A673 (cell line): Measurements from ENCODE around the gene THADA. TPM values are rescaled to one million over a fixed set of nuclear protein-coding genes. Genes with fewer than 3 reads are reported as not detected.

Source experiments
- BruUV-seq: library from RNA; stranded (reverse); fragments of 400-500 nt; replicated peaks from 2 replicates; lab custom pipeline; 2021; lab: Mats Ljungman, UMichigan
- CTCF ChIA-PET: fragments of 300-600 bp; sonication (Branson Sonifier 250); formaldehyde crosslinking; loops from one replicate; lab custom pipeline; 2022; ENCODE audit warnings: antibody characterized with exemption; lab: Charles Lee
- POLR2A ChIA-PET: fragments of 300-600 bp; sonication (Branson Sonifier 250); formaldehyde crosslinking; loops from one replicate; lab custom pipeline; 2022; ENCODE audit warnings: antibody characterized with exemption; ENCODE audit not compliant: low non-redundant PET; lab: Charles Lee
- DNase-seq: peaks from one replicate; pipeline ENCODE4 v3.0.0-alpha.2; 2015; ENCODE audit warnings: low spot score
- H3K27ac ChIP-seq: fragments of 200-600 bp; sonication (generic); 2 replicates; pipeline ENCODE4 v1.5.1; 2016; ENCODE audit warnings: mixed run types, low read depth, mild to moderate bottlenecking, mixed read lengths, antibody characterized with exemption, low read length; ENCODE audit not compliant: poor library complexity, severe bottlenecking
- H3K27me3 ChIP-seq: fragments of 200-600 bp; sonication (generic); replicated peaks from 2 replicates; pipeline ENCODE4 v1.6.1; 2017; ENCODE audit warnings: mixed run types, low read depth, mild to moderate bottlenecking, mixed read lengths, antibody characterized with exemption, low read length; ENCODE audit not compliant: insufficient read depth, poor library complexity
- H3K36me3 ChIP-seq: fragments of 200-600 bp; sonication (generic); 2 replicates; pipeline ENCODE4 v1.6.1; 2016; ENCODE audit warnings: mixed run types, mild to moderate bottlenecking, mixed read lengths, antibody characterized with exemption, low read length; ENCODE audit not compliant: insufficient read depth, poor library complexity, severe bottlenecking
- H3K4me1 ChIP-seq: fragments of 200-600 bp; sonication (generic); 2 replicates; pipeline ENCODE4 v1.6.1; 2017; ENCODE audit warnings: mixed run types, mild to moderate bottlenecking, mixed read lengths, antibody characterized with exemption, low read length; ENCODE audit not compliant: insufficient read depth, poor library complexity, severe bottlenecking
- H3K4me3 ChIP-seq: fragments of 200-600 bp; sonication (generic); 2 replicates; pipeline ENCODE4 v1.5.1; 2016; ENCODE audit warnings: low read depth, mixed run types, mild to moderate bottlenecking, mixed read lengths, low read length; ENCODE audit not compliant: poor library complexity, severe bottlenecking
- H3K9me3 ChIP-seq: fragments of 200-600 bp; sonication (generic); 2 replicates; pipeline ENCODE4 v1.6.1; 2016; ENCODE audit warnings: mixed run types, low read depth, mild to moderate bottlenecking, mixed read lengths, antibody characterized with exemption, low read length; ENCODE audit not compliant: poor library complexity, severe bottlenecking
- EZH2 ChIP-seq: fragments of 200-600 bp; sonication (generic); IDR thresholded peaks from 2 replicates; pipeline ENCODE4 v1.6.1; 2017; ENCODE audit warnings: borderline replicate concordance, low read depth, mild to moderate bottlenecking, mixed read lengths, antibody characterized with exemption, low read length; ENCODE audit not compliant: poor library complexity, severe bottlenecking
- intact Hi-C: fragments of 100-400 bp; cut with micrococcal nuclease; formaldehyde crosslinking; loops from one replicate; pipeline ENCODE4 v1.10.0; 2022; ENCODE audit not compliant: unreplicated experiment
- total RNA-seq: library from RNA; stranded (reverse); gene quantifications from 2 replicates; pipeline ENCODE4 v1.2.3, GENCODE V29; 2021
- TF ChIP-seq, protein P1 (sequence below): fragments of 300-800, 200-600 bp; sonication (generic); conservative IDR thresholded peaks from 2 replicates; pipeline ENCODE4 v1.5.1; 2017; ENCODE audit warnings: low read depth, mild to moderate bottlenecking, antibody characterized with exemption, low read length, moderate library complexity, mixed read lengths

Gene THADA
- total RNA-seq, 1 experiment from 2014 or later: 39.7 TPM

DNA sequence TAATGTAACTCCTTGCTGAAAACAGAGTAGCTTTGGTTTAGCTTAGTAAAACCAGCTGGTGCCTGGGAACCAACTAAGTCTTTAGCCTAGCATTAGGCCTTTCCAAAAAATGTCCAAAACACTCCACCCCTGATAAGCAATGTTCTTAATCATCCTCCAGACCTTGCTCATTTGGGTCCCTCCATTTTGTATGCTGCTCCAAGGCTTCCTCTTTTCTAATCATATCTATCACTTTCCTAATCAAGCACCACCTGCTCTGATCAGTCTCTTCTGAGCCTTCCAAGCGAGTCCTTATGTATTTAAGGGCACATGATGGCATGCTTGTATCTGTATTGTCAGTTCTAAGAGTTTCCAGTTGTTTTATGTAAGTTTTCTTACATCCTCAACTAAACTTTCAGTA lies 23.6 kb downstream of the THADA start:
- no peaks in the 10 kb centered on the region for H3K27me3 ChIP-seq
- peaks cover 61% of the 10 kb centered on the region for H3K36me3 ChIP-seq
- H3K9me3 ChIP-seq: no peaks in the 10 kb centered on the region
- ChIA-PET CTCF (no interaction called here), POLR2A (no interaction called here)
- DNase-seq: no peak
- no peak overlapping the region for H3K4me3 ChIP-seq
- H3K4me1 ChIP-seq: no peaks in the 10 kb centered on the region
- no peak for TF ChIP-seq EZH2
- TF ChIP-seq, protein P1, sequence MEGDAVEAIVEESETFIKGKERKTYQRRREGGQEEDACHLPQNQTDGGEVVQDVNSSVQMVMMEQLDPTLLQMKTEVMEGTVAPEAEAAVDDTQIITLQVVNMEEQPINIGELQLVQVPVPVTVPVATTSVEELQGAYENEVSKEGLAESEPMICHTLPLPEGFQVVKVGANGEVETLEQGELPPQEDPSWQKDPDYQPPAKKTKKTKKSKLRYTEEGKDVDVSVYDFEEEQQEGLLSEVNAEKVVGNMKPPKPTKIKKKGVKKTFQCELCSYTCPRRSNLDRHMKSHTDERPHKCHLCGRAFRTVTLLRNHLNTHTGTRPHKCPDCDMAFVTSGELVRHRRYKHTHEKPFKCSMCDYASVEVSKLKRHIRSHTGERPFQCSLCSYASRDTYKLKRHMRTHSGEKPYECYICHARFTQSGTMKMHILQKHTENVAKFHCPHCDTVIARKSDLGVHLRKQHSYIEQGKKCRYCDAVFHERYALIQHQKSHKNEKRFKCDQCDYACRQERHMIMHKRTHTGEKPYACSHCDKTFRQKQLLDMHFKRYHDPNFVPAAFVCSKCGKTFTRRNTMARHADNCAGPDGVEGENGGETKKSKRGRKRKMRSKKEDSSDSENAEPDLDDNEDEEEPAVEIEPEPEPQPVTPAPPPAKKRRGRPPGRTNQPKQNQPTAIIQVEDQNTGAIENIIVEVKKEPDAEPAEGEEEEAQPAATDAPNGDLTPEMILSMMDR: no peak
- intact Hi-C loops: no loop called here
- no peak overlapping the region for H3K27ac ChIP-seq
- BruUV-seq: no TSS peak

DNA sequence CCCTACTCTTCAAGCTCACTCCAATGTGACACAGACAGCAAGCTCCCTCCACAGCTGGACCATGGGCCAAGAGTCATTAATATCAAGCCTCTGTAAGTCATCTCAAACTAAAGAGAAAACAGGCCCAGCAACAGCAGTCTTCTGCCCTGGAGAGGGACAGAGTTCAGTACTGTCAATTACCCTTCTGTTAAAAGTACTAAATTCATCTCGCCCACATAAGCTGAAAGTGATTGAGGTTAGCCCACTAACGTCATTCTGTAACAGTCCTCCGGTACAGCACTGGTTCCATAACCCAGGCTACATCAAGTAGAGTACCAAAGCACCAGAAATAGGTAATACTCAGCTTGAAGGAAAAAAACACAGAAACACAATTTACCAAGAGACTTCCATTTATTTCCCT lies 25.9 kb downstream of the THADA start:
- ChIA-PET POLR2A (no interaction called here), CTCF (no interaction called here)
- peaks cover 43% of the 10 kb centered on the region for H3K36me3 ChIP-seq

DNA sequence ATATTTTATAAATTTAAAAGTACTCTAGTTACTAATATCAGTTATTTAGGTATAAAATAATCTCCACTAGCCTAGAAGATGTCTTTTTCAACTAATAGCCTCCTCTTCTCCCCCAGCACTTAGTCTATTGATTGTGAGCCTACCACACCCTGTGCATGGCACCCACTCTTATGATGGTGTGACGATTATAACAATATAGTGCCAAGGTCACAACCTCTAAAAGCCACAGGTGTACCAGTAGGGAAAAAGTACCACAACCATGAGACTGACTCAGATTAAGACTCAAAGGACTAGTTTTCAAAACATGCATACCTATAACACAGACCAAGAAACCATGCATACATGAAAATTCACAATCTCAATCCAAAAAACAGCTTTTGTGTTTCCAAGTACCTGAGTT lies 27.6 kb downstream of the THADA start:
- no peak overlapping the region for H3K4me3 ChIP-seq

More for the DNA sequence above, 25.9 kb downstream of the THADA start:
- Histone ChIP-seq H3K9me3 (no peaks in the 10 kb centered on the region), H3K27me3 (no peaks in the 10 kb centered on the region), H3K27ac (no peak overlapping the region), H3K4me3 (no peak overlapping the region), H3K4me1 (no peaks in the 10 kb centered on the region)
- BruUV-seq: no TSS peak
- intact Hi-C loops: no loop called here
- TF ChIP-seq EZH2: no peak
- DNase-seq: no peak

DNA sequence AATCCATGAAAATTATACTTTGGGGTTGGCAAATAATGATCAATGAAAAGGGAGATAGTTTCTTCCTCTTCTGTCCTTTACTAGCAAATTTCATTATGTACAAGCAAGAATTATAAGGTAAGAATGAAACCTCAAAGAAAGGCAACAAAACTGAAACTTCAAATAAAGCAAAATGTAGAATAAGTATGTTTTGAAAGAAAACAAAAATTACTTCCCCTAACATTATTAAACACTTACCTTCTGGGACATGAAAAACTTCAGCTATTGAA lies 29.4 kb downstream of the THADA start:
- no peak for DNase-seq
- Histone ChIP-seq H3K4me3 (no peak overlapping the region), H3K4me1 (no peaks in the 10 kb centered on the region), H3K36me3 (peaks cover 21% of the 10 kb centered on the region), H3K27ac (no peak overlapping the region), H3K27me3 (no peaks in the 10 kb centered on the region), H3K9me3 (no peaks in the 10 kb centered on the region)
- ChIA-PET POLR2A (no interaction called here), CTCF (no interaction called here)
- intact Hi-C loops: no loop called here
- no TSS peak for BruUV-seq
- TF ChIP-seq, protein P1: no peak
- no peak for TF ChIP-seq EZH2

More for the DNA sequence above, 27.6 kb downstream of the THADA start:
- intact Hi-C loops: no loop called here
- no TSS peak for BruUV-seq
- CTCF ChIA-PET: interaction anchor here (1.1 kb wide), 1 partner anchor 9 kb away, joined by 9 read pairs; no protein-coding TSS in a partner anchor
- no peak for DNase-seq
- peaks cover 36% of the 10 kb centered on the region for H3K36me3 ChIP-seq
- TF ChIP-seq EZH2: no peak
- TF ChIP-seq, protein P1: no peak
- no peak overlapping the region for H3K27ac ChIP-seq
- POLR2A ChIA-PET: no interaction called here
- H3K27me3 ChIP-seq: no peaks in the 10 kb centered on the region
- H3K4me1 ChIP-seq: no peaks in the 10 kb centered on the region
- no peaks in the 10 kb centered on the region for H3K9me3 ChIP-seq
